ENCODE measurements around the gene ECM2. TPM values are rescaled to one million over a fixed set of nuclear protein-coding genes. Genes with fewer than 3 reads are reported as not detected.

ECM2 gene
- total and polyA plus RNA-seq, 2 of the 8 experiments (the other 6 are each of a cell fraction or from before 2014, with no cell fraction given), result not detected

- TF ChIP-seq CHD7 (IDR thresholded peaks at IDR 0.05; ENCODE audit: insufficient replicate concordance, low read length) (no peak), SRF (IDR thresholded peaks at IDR 0.05; ENCODE audit: low read depth, low read length) (no peak)
Measured at GRCh38 chr9:92516521-92516920, 19.3 kb downstream of the ECM2 start (continued).
